T-cell (primary cell): ENCODE measurements around the gene INTS14. TPM values are rescaled to one million over a fixed set of nuclear protein-coding genes. Genes with fewer than 3 reads are reported as not detected.
"Not testable (repeated sequence)": the region's sequence is repeated elsewhere in the genome, so short reads cannot be mapped to it uniquely, and the experiment has no call there.

Experiments used
- ATAC-seq, 4 experiments: fragments of 200-7000 bp in 3 of 4; fragments of 150-1000 bp in 1 of 4; cut with Tn5 transposase; replicated peaks in 1 of 4; 1 replicate in 3 of 4; 2 replicates in 1 of 4; pipeline ENCODE4 v1.10.0; 2021; ENCODE audit warnings: moderate library complexity in 3 of 4, mild to moderate bottlenecking in 2 of 4, moderate number of reproducible peaks in 1 of 4
- CTCF ChIA-PET, 2 donors: fragments of 300-600 bp; sonication (Branson Sonifier 250); formaldehyde crosslinking; loops; one replicate each; lab custom pipeline; 2022; ENCODE audit warnings: antibody characterized with exemption in 2 of 2; lab: Charles Lee
- POLR2A ChIA-PET, 2 donors: fragments of 300-600 bp; sonication (Branson Sonifier 250); formaldehyde crosslinking; loops; one replicate each; lab custom pipeline; 2022; ENCODE audit warnings: antibody characterized with exemption in 2 of 2; lab: Charles Lee
- DNase-seq, 35 experiments: peaks; one replicate each; pipeline versions ENCODE4 v3.0.0 to v3.0.0-alpha.2; 2013 to 2023
- H3K27ac ChIP-seq: one replicate; pipeline ENCODE4 v1.5.1; 2013; ENCODE audit warnings: low read length
- H3K27me3 ChIP-seq, 2 experiments: replicated peaks in 1 of 2; 1 replicate in 1 of 2; 2 replicates in 1 of 2; pipeline versions ENCODE4 v1.6.1 to v1.7.0; 2013; ENCODE audit warnings: low read length in 1 of 2, mixed read lengths in 1 of 2; ENCODE audit not compliant: control insufficient read depth in 2 of 2, insufficient read depth in 2 of 2; ENCODE audit errors: extremely low read depth in 1 of 2
- H3K36me3 ChIP-seq, 2 donors: 1 replicate in 1 of 2; 2 replicates in 1 of 2; pipeline versions ENCODE4 v1.6.1 to v1.7.0; 2013; ENCODE audit warnings: low read length in 1 of 2; ENCODE audit not compliant: control insufficient read depth in 2 of 2, insufficient read depth in 1 of 2; ENCODE audit errors: extremely low read depth in 1 of 2
- H3K4me1 ChIP-seq, 2 experiments: 1 replicate in 1 of 2; 2 replicates in 1 of 2; pipeline versions ENCODE4 v1.6.1 to v1.7.0; 2013; ENCODE audit warnings: low read length in 2 of 2, mixed read lengths in 1 of 2; ENCODE audit not compliant: insufficient read depth in 2 of 2, control insufficient read depth in 1 of 2; ENCODE audit errors: extremely low read depth in 1 of 2
- H3K4me3 ChIP-seq, 2 donors: 1 replicate in 1 of 2; 2 replicates in 1 of 2; pipeline versions ENCODE4 v1.5.1 to v1.7.0; 2013; ENCODE audit warnings: mild to moderate bottlenecking in 2 of 2, low read length in 1 of 2, moderate library complexity in 1 of 2; ENCODE audit not compliant: control insufficient read depth in 1 of 2; ENCODE audit errors: extremely low read depth in 1 of 2
- H3K9me3 ChIP-seq: 2 replicates; pipeline ENCODE4 v1.7.0; 2013
- H3K27ac Mint-ChIP-seq, 2 donors: one replicate each; pipeline ENCODE4 v1.8.0; 2020 to 2021; ENCODE audit warnings: mild to moderate bottlenecking in 2 of 2, mixed read lengths in 2 of 2
- H3K27me3 Mint-ChIP-seq, 2 donors: one replicate each; pipeline ENCODE4 v1.8.0; 2021 to 2022; ENCODE audit warnings: mixed read lengths in 2 of 2
- H3K36me3 Mint-ChIP-seq: one replicate; pipeline ENCODE4 v1.8.0; 2021; ENCODE audit warnings: mixed read lengths
- H3K4me1 Mint-ChIP-seq, 3 donors: one replicate each; pipeline ENCODE4 v1.8.0; 2020 to 2022; ENCODE audit warnings: mixed read lengths in 3 of 3, mild to moderate bottlenecking in 1 of 3
- H3K4me3 Mint-ChIP-seq, 3 donors: one replicate each; pipeline ENCODE4 v1.8.0; 2020 to 2022; ENCODE audit warnings: mild to moderate bottlenecking in 3 of 3, mixed read lengths in 3 of 3, moderate library complexity in 3 of 3
- H3K9me3 Mint-ChIP-seq, 3 donors: one replicate each; pipeline ENCODE4 v1.8.0; 2020 to 2022; ENCODE audit warnings: mixed read lengths in 3 of 3
- WGBS: methylation state at CpG from one replicate; pipeline ENCODE4 v1.1.5; 2013; ENCODE audit warnings: missing lambda C conversion rate; ENCODE audit not compliant: insufficient coverage; 5-methylcytosine and 5-hydroxymethylcytosine counted together
- total RNA-seq, 35 experiments: library from RNA in 6 of 35; stranded (reverse) in 6 of 35; fragments of 120-200 nt in 1 of 35; gene quantifications; one replicate each; pipeline versions ENCODE4 v1.2.1 to v1.2.4 and lab custom pipeline; 2013 to 2026

INTS14 gene
- total RNA-seq, 5 donors from 2014 or later (not counting 1 experiment from before 2014, with no cell fraction given), result 26.6 to 36.4 (median 34.4) TPM

- ATAC-seq, H3K4me3 Mint-ChIP-seq: not testable (repeated sequence)
Observed at GRCh38 chr15:65615887-65616286, 5.0 kb upstream of the INTS14 start.

GRCh38 chr15:65612949-65613744 is 2.2 kb upstream of the INTS14 start:
- ChIA-PET CTCF (no interaction called here), POLR2A (no interaction called here)
- no peaks in the 10 kb centered on the region for H3K9me3 ChIP-seq
- Mint-ChIP-seq H3K27ac (peak overlapping the region in 1 of 2 donors; percentile 3), H3K4me3 (no peak overlapping the region), H3K27me3 (no peaks in the 10 kb centered on the region), H3K9me3 (no peaks in the 10 kb centered on the region), H3K36me3 (no peaks in the 10 kb centered on the region), H3K4me1 (peaks cover 30 to 39% (median 38%) of the 10 kb centered on the region in 3 donors)
- DNase-seq (no peak), ATAC-seq (no peak)
- H3K4me1 ChIP-seq, result peaks cover 6 to 30% of the 10 kb centered on the region in 2 experiments
- WGBS, result 92% methylated on average over 2 of the region's 6 CpGs
- H3K4me3 ChIP-seq, result no peak overlapping the region
- H3K27me3 ChIP-seq, result no peaks in the 10 kb centered on the region
- no peak overlapping the region for H3K27ac ChIP-seq
- H3K36me3 ChIP-seq, result no peaks in the 10 kb centered on the region

More at GRCh38 chr15:65615887-65616286, 5.0 kb upstream of the INTS14 start:
- H3K27ac Mint-ChIP-seq, DNase-seq, H3K4me3 ChIP-seq, H3K9me3 Mint-ChIP-seq, CTCF ChIA-PET, H3K27me3 Mint-ChIP-seq, H3K9me3 ChIP-seq, H3K27me3 ChIP-seq, H3K27ac ChIP-seq, H3K36me3 ChIP-seq, POLR2A ChIA-PET, H3K36me3 Mint-ChIP-seq: not testable (repeated sequence)
- peaks cover 16 to 22% (median 21%) of the 10 kb centered on the region in 3 donors for H3K4me1 Mint-ChIP-seq
- H3K4me1 ChIP-seq, result peaks cover 6 to 18% of the 10 kb centered on the region in 2 experiments
- WGBS, result no CpG with 5 or more reads among the region's 1 CpG

- H3K27ac ChIP-seq, result peak overlapping the region; percentile 94
- no peaks in the 10 kb centered on the region for H3K36me3 ChIP-seq
- H3K4me3 ChIP-seq, result no peak overlapping the region
- DNase-seq, result peak in 1 of 35 experiments; percentile 6
- no peak for ATAC-seq
- peaks cover 6 to 30% of the 10 kb centered on the region in 2 experiments for H3K4me1 ChIP-seq
- H3K36me3 Mint-ChIP-seq, result no peaks in the 10 kb centered on the region
- peaks cover 35 to 44% (median 43%) of the 10 kb centered on the region in 3 donors for H3K4me1 Mint-ChIP-seq
- H3K9me3 ChIP-seq, result no peaks in the 10 kb centered on the region
- H3K27me3 Mint-ChIP-seq, result no peaks in the 10 kb centered on the region
- ChIA-PET POLR2A (interaction anchor here in 1 of 2 donors (0.6 kb wide), 1 partner anchor 594 kb away, joined by 3 read pairs; no protein-coding TSS in a partner anchor), CTCF (no interaction called here)
- peak overlapping the region; percentile 98 for H3K27ac Mint-ChIP-seq
- no peaks in the 10 kb centered on the region for H3K9me3 Mint-ChIP-seq
- WGBS, result no CpG with 5 or more reads among the region's 2 CpGs
- peak overlapping the region; percentile 36 to 99 (median 94) for H3K4me3 Mint-ChIP-seq
- H3K27me3 ChIP-seq, result no peaks in the 10 kb centered on the region
Observed at GRCh38 chr15:65612616-65612946, 1.6 kb upstream of the INTS14 start.

- ChIA-PET CTCF (no interaction called here), POLR2A (interaction anchor here in 1 of 2 donors (0.6 kb wide), 1 partner anchor 594 kb away, joined by 3 read pairs; no protein-coding TSS in a partner anchor)
- H3K4me1 Mint-ChIP-seq, result peaks cover 40 to 47% (median 46%) of the 10 kb centered on the region in 3 donors
- Histone ChIP-seq H3K9me3 (no peaks in the 10 kb centered on the region), H3K27ac (peak overlapping the region; percentile 94), H3K36me3 (no peaks in the 10 kb centered on the region), H3K4me3 (peak overlapping the region; percentile 79 to 94), H3K4me1 (peaks cover 6 to 30% of the 10 kb centered on the region in 2 experiments), H3K27me3 (no peaks in the 10 kb centered on the region)
- DNase-seq (peak in 2 of 35 experiments; percentile 1 to 18), ATAC-seq (no peak)
- 75% methylated on average over 2 of the region's 5 CpGs for WGBS
- no peaks in the 10 kb centered on the region for H3K9me3 Mint-ChIP-seq
- H3K4me3 Mint-ChIP-seq, result peak overlapping the region; percentile 94 to 99 (median 95)
- H3K27ac Mint-ChIP-seq, result peak overlapping the region; percentile 98
- no peaks in the 10 kb centered on the region for H3K27me3 Mint-ChIP-seq
- no peaks in the 10 kb centered on the region for H3K36me3 Mint-ChIP-seq
Observed at GRCh38 chr15:65611888-65612615, 1.1 kb upstream of the INTS14 start.

- no peaks in the 10 kb centered on the region for H3K9me3 ChIP-seq
- H3K4me1 ChIP-seq, result no peaks in the 10 kb centered on the region
- peaks cover 12 to 46% of the 10 kb centered on the region in 2 donors for H3K36me3 ChIP-seq
- Mint-ChIP-seq H3K36me3 (peaks cover 30% of the 10 kb centered on the region), H3K27ac (no peak overlapping the region), H3K27me3 (no peaks in the 10 kb centered on the region), H3K4me1 (peaks cover 9 to 11% (median 10%) of the 10 kb centered on the region in 3 donors), H3K9me3 (no peaks in the 10 kb centered on the region), H3K4me3 (no peak overlapping the region)
- no peaks in the 10 kb centered on the region for H3K27me3 ChIP-seq
- CTCF ChIA-PET, result interaction anchor here in 1 of 2 donors (0.6 kb wide), 1 partner anchor 251 kb away, joined by 5 read pairs; no protein-coding TSS in a partner anchor
- DNase-seq, result no peak
- ATAC-seq, result no peak
- POLR2A ChIA-PET, result no interaction called here
- no peak overlapping the region for H3K27ac ChIP-seq
- WGBS, result no CpG with 5 or more reads among the region's 1 CpG
- no peak overlapping the region for H3K4me3 ChIP-seq
Observed at GRCh38 chr15:65603559-65603958, 7.4 kb downstream of the INTS14 start.

- WGBS, result 100% methylated on average over 2 of the region's 2 CpGs
- Histone ChIP-seq H3K4me3 (no peak overlapping the region), H3K4me1 (no peaks in the 10 kb centered on the region), H3K36me3 (peaks cover 12 to 50% of the 10 kb centered on the region in 2 donors), H3K27ac (no peak overlapping the region), H3K27me3 (no peaks in the 10 kb centered on the region), H3K9me3 (no peaks in the 10 kb centered on the region)
- CTCF ChIA-PET, result no interaction called here
- POLR2A ChIA-PET, result interaction anchor here in 1 of 2 donors (0.7 kb wide), 1 partner anchor 489 kb away, joined by 5 read pairs; no protein-coding TSS in a partner anchor
- H3K27ac Mint-ChIP-seq, result no peak overlapping the region
- peaks cover 34% of the 10 kb centered on the region for H3K36me3 Mint-ChIP-seq
- no peak overlapping the region for H3K4me3 Mint-ChIP-seq
- H3K4me1 Mint-ChIP-seq, result peaks cover 8 to 10% (median 9%) of the 10 kb centered on the region in 3 donors
- no peaks in the 10 kb centered on the region for H3K27me3 Mint-ChIP-seq
- H3K9me3 Mint-ChIP-seq, result no peaks in the 10 kb centered on the region
- ATAC-seq (no peak), DNase-seq (no peak)
Observed at GRCh38 chr15:65603134-65603533, 7.8 kb downstream of the INTS14 start.
